EH (cell line): ENCODE data around the gene NOC4L.
"Not testable (repeated sequence)": the region's sequence is repeated elsewhere in the genome, so short reads cannot be mapped to it uniquely, and the experiment has no call there.

Experiments used
- DNase-seq: peaks from one replicate; pipeline ENCODE4 v3.0.0-alpha.2; 2015; ENCODE audit warnings: low read depth

Gene NOC4L

GRCh38 chr12:132182206-132182710 lies 38.0 kb downstream of the NOC4L start:
- no peak for DNase-seq

DNA sequence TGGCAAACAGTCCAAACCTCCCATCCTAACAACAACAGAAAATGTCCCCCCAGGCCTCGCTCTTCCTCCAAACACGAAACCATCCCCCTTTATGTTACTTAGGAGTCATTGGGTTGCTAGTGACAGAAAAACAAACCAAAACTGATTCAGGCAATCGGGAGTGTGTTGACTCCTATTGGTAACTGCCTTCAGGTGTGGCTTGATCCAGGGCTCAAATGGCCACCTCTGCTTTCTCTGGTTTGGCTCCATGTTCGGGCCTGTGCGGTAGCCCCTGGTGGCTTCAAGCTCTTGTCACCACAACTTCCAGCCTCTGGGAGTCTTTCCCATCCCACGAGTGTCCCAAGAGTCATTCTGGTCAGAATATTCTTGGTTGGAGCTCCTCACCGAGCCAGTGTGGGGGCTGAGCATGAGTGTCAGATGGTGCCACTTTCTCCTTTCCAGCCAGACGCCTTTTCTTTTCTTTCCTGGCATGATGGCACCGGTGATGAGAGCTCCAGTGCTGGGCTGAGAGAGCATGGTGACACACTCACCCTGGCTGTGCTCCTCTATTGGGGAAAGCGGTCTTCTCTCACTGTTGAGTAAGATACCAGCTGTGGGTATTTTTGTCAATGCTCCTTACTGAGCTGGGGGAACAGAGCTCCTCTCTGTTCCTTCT lies 38.6 kb downstream of the NOC4L start:
- no peak for DNase-seq

DNA sequence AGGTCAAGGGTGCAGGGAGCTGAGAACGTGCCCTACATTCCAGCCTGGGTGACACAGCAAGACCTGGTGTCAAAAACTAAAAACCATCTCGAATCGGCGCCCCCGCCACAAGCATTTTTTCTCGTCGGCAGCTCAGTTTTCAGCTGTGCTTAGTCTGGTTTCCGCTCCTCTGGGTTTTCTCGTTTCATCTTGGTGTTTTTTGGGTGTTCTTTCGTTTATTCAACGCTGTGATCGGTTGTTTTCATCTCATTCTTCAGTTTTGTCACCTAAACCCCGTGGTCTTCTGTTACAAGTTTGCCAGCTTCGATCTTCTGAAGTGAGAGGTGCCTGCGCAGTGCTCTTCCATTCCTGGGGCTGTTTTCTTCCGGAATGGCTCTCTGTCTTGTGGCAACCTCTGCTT lies 41.4 kb downstream of the NOC4L start:
- no peak for DNase-seq

- DNase-seq, result no peak
Measured at GRCh38 chr12:132186208-132186856, 42.1 kb downstream of the NOC4L start.

DNA sequence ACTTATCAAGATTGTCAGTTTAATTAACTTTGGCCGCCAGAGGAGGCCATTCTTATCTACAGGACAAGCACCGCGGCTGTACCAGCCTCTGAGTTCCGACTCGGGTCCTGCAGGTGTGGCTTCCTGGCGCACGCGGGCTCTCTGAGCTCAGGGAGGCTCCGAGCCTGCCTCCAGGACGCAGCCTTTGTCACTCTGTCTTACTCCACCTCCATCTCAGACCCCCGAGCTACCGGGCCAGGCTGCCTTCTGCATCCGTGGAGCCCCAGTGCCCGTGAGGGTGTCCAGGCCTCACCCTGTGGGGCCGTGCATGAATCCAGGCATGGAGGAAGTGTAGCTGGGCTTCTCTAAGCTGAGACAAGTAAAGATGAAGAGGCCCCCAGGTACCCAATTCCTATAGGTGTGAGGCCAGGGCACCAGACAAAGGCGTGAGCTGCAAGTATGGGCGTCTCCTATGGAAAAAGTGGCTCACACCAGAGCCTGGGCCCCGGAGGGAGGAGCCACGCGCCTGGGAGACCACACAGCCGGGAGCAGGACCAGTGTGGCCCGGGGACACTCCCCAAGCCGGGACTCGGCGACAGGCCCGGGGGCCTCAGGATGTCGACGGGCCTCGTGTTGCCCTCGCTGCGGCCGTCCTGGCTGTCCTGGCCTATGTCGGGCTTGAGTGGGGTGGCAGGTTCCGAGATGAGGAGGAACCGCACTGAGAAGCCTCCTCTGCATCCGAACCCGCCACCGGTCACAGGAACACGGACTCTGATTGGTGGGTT lies 42.8 kb downstream of the NOC4L start:
- no peak for DNase-seq

DNA sequence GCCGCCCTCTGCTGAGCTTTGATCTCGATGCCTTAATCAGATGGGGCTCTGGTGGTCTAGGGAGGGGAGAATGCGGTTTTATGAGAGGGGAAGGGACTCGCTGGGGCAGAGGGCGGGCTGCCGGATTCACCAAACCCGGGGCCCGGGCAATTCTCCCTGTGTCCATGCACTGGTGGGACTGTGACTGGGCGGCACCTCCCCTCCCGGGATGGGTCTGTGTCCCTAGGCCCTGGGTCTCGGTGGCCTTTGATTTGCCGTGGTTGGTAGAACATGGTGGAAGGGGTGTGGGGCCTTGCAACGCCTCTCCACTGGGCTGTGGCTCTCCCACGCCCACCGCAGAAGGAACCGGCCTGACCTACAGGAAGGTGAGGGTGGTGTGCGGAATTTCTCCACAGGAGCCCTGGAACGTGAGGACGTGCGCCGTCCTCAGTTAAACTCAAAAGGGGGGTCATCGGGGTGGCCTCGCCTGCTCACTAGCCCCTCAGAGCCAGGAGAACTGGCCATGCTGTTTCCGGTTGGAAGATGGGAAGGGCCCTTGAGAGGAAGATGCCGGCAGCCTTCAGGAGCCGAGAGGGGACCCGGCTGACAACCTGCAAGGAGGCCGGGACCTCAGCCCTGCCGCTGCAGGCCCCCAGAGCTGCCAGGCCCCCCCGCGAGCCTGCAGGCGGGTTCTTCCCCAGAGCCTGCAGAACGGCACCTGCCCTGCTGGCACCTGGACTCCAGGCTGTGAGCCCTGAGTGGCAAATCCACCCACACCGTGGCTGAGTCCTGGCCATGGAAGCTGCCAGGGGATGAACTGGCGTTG lies 43.6 kb downstream of the NOC4L start:
- no peak for DNase-seq

DNA sequence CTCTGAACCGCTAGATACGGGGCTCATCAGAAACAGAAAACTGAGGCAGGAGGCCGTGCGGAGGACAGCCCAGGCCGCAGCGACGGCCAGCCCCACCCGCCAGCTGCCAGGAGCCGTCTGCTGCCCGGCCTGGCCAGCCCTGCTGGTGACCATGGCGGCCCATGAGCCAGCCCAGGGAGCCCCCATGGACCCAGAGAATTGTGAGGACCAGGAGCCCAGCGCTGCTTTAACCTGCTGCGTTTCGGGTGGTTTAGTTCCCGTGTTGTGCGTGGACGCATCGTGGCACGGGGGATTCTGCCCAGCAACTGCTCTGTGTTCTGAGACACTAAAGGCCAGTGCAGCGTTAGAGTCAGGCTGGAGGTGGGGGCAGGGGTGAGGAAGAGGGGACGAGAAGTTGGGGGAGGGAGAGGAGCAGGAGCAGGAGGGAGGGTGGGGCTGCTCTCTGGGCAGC lies 44.2 kb downstream of the NOC4L start:
- no peak for DNase-seq

DNA sequence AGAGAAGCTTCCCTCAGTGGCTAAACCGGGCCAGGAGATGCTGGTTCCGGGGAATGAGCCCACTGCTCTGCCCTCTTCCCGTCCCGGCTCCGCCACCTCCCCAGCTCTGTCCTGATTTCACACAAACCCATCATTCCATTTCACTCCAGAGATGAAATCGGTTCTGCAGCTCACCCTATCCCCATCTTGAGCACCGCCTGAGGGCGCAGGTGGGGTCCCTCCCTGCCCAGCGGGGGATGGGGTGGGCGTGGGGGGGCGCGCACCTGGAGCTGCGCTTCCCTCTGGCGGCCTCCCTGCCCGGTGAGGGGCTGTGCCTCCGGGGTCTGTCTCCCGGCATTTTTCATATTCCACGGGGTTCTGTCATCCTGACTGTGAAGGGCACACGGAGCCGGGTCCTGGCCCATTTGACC lies 44.7 kb downstream of the NOC4L start:
- no peak for DNase-seq

DNA sequence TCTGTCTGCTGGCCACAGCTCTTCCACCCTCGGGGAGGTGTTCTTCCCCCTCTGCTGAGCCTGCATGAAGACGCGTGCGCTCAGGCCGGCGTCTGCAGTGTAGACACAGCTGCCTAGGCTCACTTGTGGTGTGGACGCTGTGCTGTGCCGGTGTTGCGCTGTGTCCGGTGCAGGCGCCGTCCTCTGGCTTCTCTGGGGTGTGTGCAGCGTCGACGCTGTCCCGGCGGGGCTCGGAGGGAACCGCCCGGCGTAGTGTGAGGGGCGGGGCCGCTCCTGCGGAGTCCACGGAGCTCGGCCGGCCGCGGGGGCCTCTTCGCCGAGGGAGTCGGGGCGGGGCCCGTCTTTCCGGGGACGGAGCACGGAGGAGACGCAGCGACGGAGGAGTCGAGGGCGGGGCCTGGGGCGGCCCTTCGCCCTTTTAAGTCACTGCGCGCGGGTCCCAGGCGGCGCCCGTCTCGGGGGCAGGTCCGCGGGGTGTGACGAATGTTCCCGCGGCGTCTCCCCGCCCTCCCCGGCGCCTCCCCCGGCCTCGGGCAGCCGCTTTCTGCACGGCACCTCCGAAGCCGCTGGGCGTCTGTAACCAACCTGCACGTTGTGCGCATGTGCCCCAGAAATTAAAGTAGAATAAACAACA lies 45.2 kb downstream of the NOC4L start:
- DNase-seq, result peak; percentile 91

GRCh38 chr12:132190012-132190755 lies 45.9 kb downstream of the NOC4L start:
- no peak for DNase-seq

GRCh38 chr12:132190834-132191500 lies 46.7 kb downstream of the NOC4L start:
- DNase-seq, result no peak

- DNase-seq, result no peak
Measured at GRCh38 chr12:132191715-132192553, 47.7 kb downstream of the NOC4L start.

- DNase-seq, result no peak
Measured at GRCh38 chr12:132194056-132194455, 49.8 kb downstream of the NOC4L start.

DNA sequence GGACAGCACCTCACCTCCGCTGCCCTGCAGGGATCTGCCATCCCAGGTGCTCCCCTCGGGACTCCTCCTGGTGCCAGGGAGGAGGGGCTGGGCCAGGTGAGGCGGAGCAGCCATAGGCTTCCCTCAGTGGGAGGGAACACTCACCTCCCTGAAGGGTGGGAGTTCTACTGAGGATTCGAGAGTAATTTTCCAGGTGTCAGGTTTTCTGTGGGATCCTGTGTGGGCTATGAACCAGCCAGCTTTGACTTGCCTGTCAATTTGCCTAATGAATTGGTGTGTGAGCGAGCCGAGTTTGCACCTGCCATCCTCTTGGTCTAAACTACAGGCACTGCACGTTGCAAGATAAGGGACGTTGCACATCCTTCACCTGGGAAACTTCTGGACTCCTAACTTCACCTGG lies 50.3 kb downstream of the NOC4L start:
- no peak for DNase-seq

DNA sequence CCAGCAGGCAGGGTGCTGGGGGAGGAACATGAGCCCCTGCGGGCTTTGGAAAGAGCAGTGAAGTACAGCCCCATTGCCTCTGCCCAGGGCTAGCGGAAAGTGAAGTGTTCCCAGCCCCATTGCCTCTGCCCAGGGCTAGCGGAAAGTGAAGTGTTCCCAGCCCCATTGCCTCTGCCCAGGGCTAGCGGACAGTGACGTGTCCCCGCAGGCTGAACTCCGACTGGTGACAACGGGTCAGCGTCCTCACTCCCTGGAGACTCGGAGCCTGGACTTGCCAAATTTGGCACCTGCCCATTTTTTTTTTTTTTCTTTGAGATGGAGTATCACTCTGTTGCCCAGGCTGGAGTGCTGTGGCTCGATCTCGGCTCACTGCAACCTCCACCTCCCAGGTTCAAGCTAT lies 51.0 kb downstream of the NOC4L start:
- DNase-seq, result not testable (repeated sequence)

- DNase-seq, result no peak
Measured at GRCh38 chr12:132196038-132196872, 52.0 kb downstream of the NOC4L start.

DNA sequence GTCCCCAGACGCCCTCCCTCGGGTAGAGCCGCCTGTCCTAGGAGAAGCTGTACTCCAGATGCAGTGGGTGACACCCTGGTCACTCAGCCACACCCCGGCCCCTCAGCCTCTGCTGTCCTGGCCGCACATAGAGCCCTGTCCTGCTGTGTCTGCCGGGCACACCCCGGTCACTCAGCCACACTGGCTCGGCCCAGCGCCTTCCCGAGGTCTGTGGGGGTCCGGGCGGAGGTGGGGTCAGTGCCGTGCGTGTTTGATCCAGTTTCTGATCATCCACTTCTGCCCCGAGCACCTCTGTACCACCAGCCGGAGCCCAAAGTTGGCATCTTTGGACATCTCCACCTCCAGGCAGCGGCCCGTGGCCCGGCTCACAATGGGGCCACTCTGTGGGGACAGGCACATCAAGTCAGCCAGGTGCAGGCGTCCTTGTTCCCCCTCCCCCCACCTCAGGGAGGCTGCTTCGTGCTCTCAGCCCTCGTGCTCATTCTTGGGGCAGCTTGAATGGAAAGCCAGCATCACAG lies 52.7 kb downstream of the NOC4L start:
- DNase-seq, result no peak
